ENCODE measurements around the gene ARCN1.
"Not testable (repeated sequence)": the region's sequence is repeated elsewhere in the genome, so short reads cannot be mapped to it uniquely, and the experiment has no call there.

ARCN1 gene

DNA sequence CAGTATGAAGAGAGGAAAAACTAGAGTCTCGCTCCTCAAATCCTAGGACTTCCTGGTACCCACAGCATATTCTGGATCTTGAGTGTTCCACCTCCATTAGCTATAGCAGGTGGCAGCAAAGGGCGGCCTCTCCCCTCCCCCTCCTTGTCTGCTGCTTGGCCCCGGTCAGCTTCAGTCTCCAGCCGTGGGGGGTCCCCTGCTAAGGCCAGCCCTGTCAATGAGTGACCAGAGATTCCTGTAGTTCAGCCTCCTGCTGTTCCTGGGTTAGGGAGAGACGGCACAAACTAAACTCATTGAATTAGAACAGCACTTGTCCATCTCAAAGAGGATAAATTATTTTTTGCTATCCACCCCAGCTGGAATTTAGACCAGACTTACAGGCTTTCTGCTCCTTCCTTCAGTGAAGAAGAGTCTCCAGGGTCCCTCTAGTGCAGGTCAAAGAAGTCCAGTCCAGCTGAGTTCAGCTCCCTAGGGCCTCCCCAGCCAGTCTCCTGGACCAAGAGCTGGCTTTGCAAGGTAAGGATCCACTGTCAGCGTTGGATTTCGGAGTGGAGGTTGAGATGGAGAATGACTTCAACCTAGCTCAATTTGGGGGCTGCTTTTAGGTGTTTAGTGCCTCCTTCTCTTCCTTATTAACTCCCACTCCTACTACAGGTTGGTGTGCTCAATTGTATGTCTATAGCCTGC, 34.1 kb downstream of the ARCN1 start:
- DNase-seq: no peak

- no peak for DNase-seq
Measured at GRCh38 chr11:118606844-118607228, 34.6 kb downstream of the ARCN1 start.

DNA sequence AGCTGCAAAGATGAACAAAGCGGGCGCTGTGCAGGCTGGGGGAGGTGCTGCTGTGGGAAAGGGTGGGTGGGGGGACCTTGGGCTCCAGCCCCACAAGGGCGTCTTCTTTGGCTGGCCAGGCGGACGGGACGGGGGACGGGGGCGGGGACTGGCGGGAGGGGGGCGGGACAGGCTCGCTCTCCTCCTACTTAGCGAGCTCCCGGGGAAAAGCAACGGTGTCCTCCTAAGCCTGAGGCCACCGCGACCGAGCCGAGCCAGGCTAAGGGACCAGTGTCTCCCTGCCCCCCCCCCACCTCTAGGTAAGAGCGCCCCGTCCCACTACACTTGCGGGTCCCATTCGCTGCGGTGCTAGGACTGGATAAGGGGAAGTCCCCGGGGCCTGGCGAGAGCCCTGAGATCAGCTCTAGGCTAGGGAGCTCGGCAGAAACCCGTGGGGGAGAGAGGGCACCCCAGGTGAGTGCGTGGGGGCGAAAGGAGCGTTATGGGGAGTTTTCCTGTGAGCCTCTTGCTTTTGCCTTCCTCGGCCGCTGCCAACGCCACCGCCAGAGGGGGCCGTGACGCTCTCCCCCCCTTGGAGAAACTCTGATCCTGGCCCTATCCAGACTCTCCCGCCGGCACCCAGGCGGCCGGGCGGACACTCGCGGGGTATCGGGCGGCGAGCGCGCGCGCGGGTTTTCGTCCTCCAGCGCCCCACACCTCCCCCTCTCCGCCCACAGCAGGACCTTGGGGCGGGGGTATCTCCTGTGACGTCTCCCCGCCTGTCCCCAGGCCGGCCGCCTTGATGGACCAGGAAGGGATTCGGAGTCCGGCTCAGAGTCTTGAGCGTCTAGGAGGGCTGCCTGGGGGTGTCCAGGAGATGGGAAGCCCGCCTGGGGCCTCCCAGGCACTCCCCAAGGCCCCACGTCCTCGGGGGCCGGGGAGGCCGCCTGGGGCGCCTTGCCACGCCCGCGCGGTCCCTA, 35.5 kb downstream of the ARCN1 start, which contains the start of gene PHLDB1:
TSS of gene PHLDB1 (plus strand) at position 215 of the 959 bp plus-strand sequence. CDS start 6,222 bp downstream, outside the sequence.
- peak in 1 of 4 experiments; percentile 25 for DNase-seq

DNA sequence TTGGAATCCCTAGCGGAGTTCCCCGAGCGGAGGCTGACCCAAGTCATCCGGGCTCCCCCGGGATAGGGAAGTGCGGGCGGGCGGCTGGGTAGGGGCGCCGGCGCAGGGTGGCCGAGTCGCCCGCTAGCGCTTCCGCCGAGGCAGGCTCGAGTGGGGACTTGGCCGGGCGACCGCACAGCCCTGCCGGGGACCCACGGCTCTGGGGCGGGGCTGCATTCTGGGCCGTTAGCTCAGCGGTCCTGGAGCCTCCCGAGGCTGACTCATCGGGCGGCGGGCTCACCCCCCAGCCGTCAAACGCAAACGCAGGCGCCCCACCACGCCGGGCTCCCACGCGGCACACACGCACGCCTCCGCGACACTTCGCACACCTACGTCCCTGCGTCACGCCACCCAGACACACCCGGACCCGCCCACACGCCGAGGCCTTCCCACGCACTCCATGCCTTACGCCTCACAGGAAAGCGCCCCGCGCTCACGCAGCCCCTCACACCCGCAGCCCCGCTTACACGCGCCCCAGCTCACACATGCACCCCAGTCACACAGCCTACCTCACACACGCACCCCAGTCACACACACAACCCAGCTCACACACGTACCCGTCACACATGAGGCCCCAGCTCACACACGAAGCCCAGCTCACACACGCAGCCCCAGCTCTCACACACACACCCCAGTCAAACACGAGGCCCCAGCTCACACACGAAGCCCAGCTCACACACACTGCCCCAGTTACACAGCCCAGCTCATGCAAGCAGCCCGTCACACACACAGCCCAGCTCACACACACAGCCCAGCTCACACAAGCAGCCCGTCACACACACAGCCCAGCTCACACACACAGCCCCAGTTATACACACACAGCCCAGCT, 36.4 kb downstream of the ARCN1 start:
- DNase-seq: peak; percentile 51 to 83 (median 64)

DNA sequence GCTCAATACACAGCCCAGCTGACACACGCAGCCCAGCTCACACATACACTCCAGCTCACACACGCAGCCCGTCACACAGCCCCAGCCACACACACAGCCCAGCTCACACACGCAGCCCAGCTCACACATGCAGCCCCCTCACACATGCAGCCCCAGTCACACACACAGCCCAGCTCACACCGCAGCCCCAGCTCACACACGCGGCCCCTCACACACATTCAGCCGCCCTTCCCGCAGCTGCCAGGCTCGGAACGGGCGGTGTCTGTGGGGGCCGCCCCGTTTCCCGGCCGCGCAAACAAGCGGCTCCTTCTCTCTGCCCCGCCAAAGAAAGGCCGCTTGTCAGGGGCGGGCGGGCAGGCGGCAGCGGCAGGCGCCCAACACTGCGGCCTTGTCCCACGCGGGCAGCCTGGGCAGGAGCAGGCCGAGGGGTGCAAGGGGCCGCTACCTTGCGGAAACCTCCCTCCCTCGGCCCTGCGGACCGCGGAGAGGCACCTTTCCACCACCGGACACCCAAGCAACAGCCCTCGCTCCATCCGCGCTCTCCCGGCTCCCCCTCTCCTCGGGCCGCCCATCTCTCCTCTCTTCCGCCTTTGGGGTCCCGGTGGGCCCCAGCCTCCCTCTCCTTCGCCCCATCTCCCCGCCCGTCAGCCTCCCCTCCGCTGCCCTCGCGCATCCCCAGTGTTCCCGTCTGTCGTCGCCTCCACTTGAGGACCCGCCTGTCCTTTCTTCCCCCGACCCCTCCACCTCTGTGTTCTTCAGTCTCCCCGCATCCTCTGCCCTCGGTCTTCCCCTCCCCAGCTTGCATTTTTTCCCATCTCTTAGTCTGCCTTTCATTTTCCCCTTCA, 37.4 kb downstream of the ARCN1 start:
- peak in 1 of 4 experiments; percentile 6 for DNase-seq

DNA sequence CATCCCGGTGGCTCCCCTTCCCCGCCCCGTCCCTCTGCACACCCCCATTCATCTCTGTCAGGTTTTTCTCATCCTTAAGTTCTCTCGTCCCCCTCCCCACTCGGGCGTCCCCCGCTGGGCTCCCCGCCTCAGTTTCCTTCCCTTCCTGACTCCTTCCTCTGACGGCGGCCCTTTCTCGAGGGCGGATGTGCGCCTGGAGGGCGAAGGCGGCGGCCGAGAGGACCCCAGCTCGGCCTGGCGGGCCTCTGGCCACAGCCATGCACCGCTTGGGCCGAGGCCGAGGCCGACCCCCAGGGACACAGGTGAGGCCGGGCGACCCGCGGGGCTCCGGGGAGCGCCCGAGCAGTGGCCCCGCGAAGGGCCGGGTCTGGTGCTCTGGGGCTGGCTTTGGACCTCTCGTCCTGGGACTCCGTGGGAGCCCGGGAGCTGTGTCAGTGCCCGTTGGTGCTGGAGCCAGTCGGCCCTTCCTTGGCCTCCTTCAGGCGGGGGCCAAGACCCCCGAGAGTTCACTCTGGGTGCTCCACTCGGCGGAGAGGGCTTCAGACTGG, 38.1 kb downstream of the ARCN1 start:
- DNase-seq: no peak

DNA sequence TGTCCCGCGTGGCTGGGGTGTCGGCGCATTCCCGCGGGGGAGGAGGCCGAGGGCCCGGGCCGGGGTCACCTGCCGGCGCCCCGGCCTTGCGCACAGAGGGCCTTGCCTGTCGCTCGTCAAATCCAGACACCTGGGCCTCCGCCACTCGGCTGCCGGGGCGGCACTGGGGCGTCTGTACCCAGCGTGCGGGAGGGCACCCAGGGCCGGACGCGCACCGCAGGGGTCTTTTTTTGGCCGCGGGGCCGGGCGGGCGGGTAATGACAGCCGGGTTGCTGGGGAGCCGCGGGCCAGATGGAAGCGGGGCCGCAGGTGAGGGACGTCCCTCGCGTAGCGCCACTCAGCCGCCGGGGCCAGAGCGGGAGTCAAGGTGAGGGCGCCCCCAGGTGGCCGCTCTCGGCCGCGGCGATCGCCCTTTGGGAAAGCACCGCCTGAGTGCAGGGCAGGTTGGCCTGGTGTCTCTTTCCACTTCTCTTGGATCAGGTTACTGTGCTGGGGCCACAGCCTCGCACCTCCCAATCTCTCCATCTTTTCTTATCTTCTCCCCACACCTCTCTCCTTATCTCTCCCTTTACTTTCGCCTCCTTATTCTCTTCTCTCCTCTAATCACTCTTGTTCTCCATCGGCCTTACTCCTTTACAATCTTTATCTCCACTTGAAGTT, 38.7 kb downstream of the ARCN1 start:
- peak; percentile 63 to 84 (median 72) for DNase-seq

DNA sequence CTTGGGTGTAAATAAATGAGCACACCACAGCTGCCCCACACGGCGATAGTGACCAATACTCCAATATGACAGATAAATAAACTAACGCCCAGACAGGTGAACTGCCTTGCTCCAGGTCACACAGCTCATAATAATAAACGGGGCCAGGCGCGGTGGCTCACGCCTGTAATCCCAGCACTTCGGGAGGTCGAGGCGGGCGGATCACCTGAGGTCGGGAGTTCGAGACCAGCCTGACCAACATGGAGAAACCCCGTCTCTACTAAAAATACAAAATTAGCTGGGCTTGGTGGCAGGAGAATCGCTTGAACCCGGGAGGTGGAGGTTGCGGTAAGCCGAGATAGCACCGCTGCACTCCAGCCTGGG, 39.2 kb downstream of the ARCN1 start:
- not testable (repeated sequence) for DNase-seq

GRCh38 chr11:118612378-118612777, 40.2 kb downstream of the ARCN1 start:
- DNase-seq: no peak

DNA sequence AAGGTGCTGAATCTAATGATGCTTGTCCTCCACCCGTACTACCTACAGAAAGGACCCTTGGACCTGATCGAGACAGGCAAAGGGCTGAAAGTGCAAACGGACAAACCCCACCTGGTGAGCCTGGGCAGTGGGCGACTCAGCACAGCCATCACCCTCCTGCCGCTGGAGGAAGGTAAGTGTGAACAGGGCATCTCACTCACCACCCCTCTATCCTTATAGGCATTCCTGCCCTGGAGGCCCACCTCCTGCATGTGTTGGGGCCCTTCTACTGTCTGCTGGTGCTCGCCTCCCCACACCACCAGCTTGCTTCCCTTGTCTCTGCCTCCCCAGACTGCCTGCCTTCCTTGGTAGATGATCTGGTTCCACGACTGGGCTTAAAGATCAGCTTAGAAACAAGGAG, 42.3 kb downstream of the ARCN1 start:
- no peak for DNase-seq

DNA sequence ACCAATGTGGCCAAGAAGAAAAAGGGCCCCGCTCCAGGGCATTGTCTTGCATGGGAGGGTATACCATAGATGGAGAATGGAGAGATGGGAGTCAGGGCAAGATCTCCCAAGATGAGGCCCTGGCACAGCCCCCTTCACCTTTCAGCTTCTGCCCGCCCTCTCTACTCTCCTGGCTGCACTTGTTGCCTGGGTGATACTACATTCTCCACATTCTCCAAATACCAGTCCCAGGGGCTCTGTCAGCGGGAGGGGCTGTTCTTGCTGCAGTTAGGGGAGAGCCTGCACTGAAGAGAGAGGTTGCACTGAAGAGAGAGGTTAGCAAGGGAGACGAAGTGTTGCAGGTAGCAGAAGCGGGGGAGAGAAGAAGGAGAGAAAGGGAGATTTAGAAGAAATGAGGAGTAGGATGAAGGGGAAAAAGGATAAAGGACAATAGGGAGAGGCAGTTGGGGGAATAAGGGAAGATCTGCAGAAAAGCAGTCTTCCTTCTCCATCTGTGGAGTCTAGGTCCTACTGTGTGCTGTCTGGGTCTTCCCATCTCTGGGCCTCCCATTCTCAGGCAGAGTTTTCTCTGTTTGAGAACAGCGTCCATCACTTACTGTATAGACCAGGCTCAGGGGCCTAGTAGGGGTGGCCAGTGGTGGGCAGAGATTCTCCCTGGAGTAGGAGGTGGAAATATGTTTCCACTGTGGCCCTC, 43.2 kb downstream of the ARCN1 start:
- DNase-seq: no peak

DNA sequence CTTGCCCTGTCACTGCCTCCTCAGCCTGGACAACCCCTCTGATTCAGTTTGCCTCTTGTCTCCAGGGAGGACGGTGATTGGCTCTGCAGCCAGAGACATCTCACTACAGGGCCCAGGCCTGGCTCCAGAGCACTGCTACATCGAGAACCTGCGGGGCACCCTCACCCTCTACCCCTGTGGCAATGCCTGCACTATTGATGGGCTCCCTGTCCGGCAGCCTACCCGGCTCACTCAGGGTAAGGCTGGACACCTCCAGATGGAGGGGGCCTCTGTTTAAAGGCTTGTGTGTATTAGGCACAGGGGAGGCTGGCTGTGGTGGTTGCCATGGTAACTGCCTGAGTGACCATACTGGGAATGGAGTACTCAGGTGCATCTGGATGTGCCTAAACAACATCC, 43.8 kb downstream of the ARCN1 start:
- no peak for DNase-seq

GRCh38 chr11:118618115-118618990, 46.1 kb downstream of the ARCN1 start:
- DNase-seq: no peak

DNA sequence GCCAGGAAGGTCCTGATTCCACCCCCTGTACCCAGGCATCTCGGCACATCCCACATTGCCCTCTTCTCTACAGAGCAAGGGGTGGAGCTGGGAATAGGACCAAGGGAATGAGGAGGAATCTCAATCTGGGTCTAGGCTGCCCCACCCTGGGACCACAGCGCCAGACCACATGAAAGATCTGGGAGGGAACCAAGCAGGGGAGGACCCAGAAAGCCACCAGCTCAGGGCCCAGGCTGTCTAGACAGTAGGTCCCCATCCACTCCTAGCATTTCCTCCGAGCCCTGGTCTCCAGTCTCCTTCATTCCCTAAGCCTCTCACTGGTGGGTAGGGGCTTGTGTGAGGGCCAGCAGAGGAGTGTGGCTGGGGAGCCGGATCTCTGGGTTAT, 46.8 kb downstream of the ARCN1 start:
- no peak for DNase-seq

GRCh38 chr11:118619444-118620197, 47.4 kb downstream of the ARCN1 start:
- no peak for DNase-seq

DNA sequence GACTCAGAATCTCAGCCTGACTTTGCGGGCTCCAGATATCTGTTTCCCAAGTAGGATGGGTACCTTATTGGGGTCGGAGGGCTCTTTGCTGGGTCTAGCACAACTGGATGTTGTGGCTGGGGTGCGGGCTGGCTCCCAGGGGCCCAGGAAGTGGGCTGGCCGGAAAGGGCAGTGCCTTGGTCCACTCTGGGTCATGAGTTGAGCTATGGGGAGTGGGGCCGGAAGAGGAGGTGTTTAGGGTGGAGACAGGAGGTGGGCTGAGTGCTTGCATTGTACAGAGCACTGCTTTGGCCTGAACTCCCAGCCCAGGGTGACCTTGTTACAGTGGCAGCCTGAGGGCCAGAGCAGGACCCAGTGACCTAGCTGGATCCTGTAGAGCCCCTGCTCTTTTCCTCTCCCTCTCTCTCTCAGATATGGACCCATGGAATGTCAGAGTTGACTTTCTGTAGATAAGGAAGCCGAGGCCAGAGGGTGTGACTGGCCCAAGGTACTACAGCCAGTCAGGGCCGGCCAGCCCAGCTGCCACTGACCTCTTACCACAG, 48.4 kb downstream of the ARCN1 start:
- DNase-seq: no peak

- DNase-seq: peak in 1 of 4 experiments; percentile 5
Measured at GRCh38 chr11:118621071-118621783, 49.0 kb downstream of the ARCN1 start.
